HEK293T (cell line): ENCODE results near the gene PCSK5.
"Not testable (repeated sequence)": the region's sequence is repeated elsewhere in the genome, so short reads cannot be mapped to it uniquely, and the experiment has no call there.

Source experiments
- CTCF ChIA-PET: fragments of 350-600 bp; formaldehyde crosslinking; extraction: SDS; loops from one replicate; lab custom pipeline; 2021; ENCODE audit warnings: antibody characterized with exemption, inconsistent platforms; lab: Yijun Ruan, JAX
- POLR2A ChIA-PET: fragments of 350-600 bp; formaldehyde crosslinking; extraction: SDS; loops from one replicate; lab custom pipeline; 2020; ENCODE audit warnings: antibody characterized with exemption, inconsistent platforms; lab: Yijun Ruan, JAX
- DNase-seq: peaks from one replicate; pipeline ENCODE4 v3.0.0; 2012; ENCODE audit warnings: mixed read lengths; ENCODE audit errors: extremely low spot score
- ARNT ChIP-seq: fragments of 450-650 bp; IDR thresholded peaks from 2 replicates; pipeline ENCODE4 v1.6.1; 2017; ENCODE audit warnings: mild to moderate bottlenecking
- BHLHE40 ChIP-seq: fragments of 450-650 bp; IDR thresholded peaks from 2 replicates; pipeline ENCODE4 v1.6.1; 2016; ENCODE audit warnings: mild to moderate bottlenecking, moderate library complexity, borderline replicate concordance
- CTBP1 ChIP-seq: fragments of 450-650 bp; IDR thresholded peaks from 2 replicates; pipeline ENCODE4 v1.6.1; 2016; ENCODE audit warnings: borderline replicate concordance
- ELF4 ChIP-seq: fragments of 450-650 bp; IDR thresholded peaks from 2 replicates; pipeline ENCODE4 v1.6.1; 2017; ENCODE audit warnings: antibody characterized with exemption
- FOXA1 ChIP-seq: fragments of 450-650 bp; IDR thresholded peaks from 2 replicates; pipeline ENCODE4 v1.6.1; 2016; ENCODE audit warnings: mild to moderate bottlenecking
- FOXK2 ChIP-seq: fragments of 450-650 bp; IDR thresholded peaks from 2 replicates; pipeline ENCODE4 v1.6.1; 2016; ENCODE audit warnings: mild to moderate bottlenecking
- FOXM1 ChIP-seq: fragments of 450-650 bp; IDR thresholded peaks from 2 replicates; pipeline ENCODE4 v1.6.1; 2017; ENCODE audit warnings: mild to moderate bottlenecking, borderline replicate concordance
- HDGF ChIP-seq: fragments of 450-650 bp; IDR thresholded peaks from 2 replicates; pipeline ENCODE4 v1.6.1; 2017; ENCODE audit warnings: antibody characterized with exemption, borderline replicate concordance
- L3MBTL2 ChIP-seq: fragments of 450-650 bp; conservative IDR thresholded peaks from 2 replicates; pipeline ENCODE4 v1.6.1; 2016; ENCODE audit warnings: mild to moderate bottlenecking
- LEF1 ChIP-seq: fragments of 450-650 bp; IDR thresholded peaks from 2 replicates; pipeline ENCODE4 v1.6.1; 2017; ENCODE audit warnings: mild to moderate bottlenecking, borderline replicate concordance
- NFRKB ChIP-seq: fragments of 450-650 bp; IDR thresholded peaks from 2 replicates; pipeline ENCODE4 v1.6.1; 2016; ENCODE audit warnings: mild to moderate bottlenecking, moderate library complexity
- SP1 ChIP-seq: fragments of 450-650 bp; IDR thresholded peaks from 2 replicates; pipeline ENCODE4 v1.6.1; 2017
- SUZ12 ChIP-seq: fragments of 450-650 bp; IDR thresholded peaks from 2 replicates; pipeline ENCODE4 v1.6.1; 2016; ENCODE audit warnings: mild to moderate bottlenecking
- TARDBP ChIP-seq: fragments of 450-650 bp; IDR thresholded peaks from 2 replicates; pipeline ENCODE4 v1.6.1; 2016
- ZNF384 ChIP-seq: fragments of 450-650 bp; IDR thresholded peaks from 2 replicates; pipeline ENCODE4 v1.6.1; 2016
- TF ChIP-seq, protein P1 (sequence below): fragments of 450-650 bp; IDR thresholded peaks from 2 replicates; pipeline ENCODE4 v1.6.1; 2016

Gene PCSK5

DNA sequence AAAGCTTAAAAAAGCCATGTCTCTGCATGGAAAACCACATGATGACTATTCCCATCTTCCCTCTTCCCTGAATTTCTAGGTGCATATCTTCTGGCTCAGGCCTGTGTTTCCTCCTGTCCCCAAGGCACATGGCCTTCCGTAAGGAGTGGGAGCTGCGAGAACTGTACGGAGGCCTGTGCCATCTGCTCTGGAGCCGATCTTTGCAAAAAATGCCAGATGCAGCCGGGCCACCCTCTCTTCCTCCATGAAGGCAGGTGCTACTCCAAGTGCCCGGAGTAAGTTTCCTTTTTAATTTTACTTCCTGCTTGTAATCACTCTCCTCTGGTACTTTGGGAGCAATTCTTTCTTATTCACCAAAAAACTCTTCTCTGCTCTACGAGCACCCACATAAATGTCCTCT lies 420.1 kb downstream of the PCSK5 start:
- no peak for DNase-seq
- ChIA-PET POLR2A (no interaction called here), CTCF (no interaction called here)
- TF ChIP-seq NFRKB: no peak
- no peak for TF ChIP-seq BHLHE40
- no peak for TF ChIP-seq FOXM1
- TF ChIP-seq HDGF: no peak
- TF ChIP-seq ELF4: no peak
- no peak for TF ChIP-seq ARNT
- no peak for TF ChIP-seq FOXK2
- TF ChIP-seq CTBP1: no peak
- TF ChIP-seq LEF1: no peak
- TF ChIP-seq L3MBTL2: no peak
- TF ChIP-seq SUZ12: no peak
- TF ChIP-seq, protein P1, sequence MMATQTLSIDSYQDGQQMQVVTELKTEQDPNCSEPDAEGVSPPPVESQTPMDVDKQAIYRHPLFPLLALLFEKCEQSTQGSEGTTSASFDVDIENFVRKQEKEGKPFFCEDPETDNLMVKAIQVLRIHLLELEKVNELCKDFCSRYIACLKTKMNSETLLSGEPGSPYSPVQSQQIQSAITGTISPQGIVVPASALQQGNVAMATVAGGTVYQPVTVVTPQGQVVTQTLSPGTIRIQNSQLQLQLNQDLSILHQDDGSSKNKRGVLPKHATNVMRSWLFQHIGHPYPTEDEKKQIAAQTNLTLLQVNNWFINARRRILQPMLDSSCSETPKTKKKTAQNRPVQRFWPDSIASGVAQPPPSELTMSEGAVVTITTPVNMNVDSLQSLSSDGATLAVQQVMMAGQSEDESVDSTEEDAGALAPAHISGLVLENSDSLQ: no peak
- TF ChIP-seq FOXA1: no peak
- TF ChIP-seq TARDBP: no peak
- no peak for TF ChIP-seq SP1
- no peak for TF ChIP-seq ZNF384

DNA sequence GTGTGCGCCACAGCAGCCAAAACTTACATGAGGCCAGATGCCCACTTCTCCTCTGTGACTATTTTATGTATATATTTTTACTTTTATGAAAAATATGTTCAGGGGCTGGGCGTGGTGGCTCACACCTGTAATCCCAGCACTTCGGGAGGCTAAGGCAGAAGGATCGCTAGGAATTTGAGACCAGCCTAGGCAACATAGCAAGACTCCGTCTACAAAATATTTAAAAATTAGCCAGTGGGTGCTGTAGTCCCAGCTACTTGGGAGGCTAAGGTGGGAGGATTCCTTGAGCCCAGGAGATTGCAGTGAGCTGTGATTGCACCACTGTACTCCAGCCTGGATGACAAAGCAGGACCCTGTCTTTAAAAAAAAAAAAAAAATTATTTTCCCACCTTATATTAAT lies 420.5 kb downstream of the PCSK5 start:
- DNase-seq: no peak
- ChIA-PET CTCF (no interaction called here), POLR2A (no interaction called here)
- TF ChIP-seq SP1 (no peak), SUZ12 (no peak), FOXM1 (no peak), BHLHE40 (no peak), FOXK2 (no peak), HDGF (no peak)
- TF ChIP-seq, protein P1: no peak

DNA sequence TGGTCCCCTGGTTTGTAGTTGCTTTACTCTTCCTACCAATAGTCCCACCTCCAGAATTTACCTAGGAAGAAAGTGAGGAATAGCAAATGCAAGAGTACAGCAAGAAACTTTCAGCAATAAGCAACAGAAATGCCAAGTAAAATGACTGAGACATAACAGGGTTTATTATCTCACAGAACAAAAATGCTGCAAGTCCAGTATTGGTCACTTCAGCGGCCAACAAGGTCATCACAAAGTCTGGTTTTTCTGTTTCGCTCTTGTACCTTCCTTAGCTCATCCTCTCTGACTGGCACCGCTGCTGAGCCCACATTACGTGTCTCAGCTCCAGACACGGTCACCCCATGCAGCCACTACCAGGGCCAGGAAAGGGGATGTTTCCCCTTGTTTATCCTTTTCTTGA lies 421.1 kb downstream of the PCSK5 start:
- ChIA-PET POLR2A (no interaction called here), CTCF (no interaction called here)
- TF ChIP-seq L3MBTL2: no peak
- no peak for TF ChIP-seq TARDBP
- TF ChIP-seq FOXM1: no peak
- TF ChIP-seq ZNF384: no peak
- TF ChIP-seq BHLHE40: no peak
- no peak for TF ChIP-seq ARNT
- TF ChIP-seq HDGF: no peak
- TF ChIP-seq LEF1: no peak
- no peak for TF ChIP-seq SUZ12
- no peak for TF ChIP-seq NFRKB
- no peak for TF ChIP-seq FOXK2
- no peak for TF ChIP-seq FOXA1
- TF ChIP-seq, protein P1: no peak
- TF ChIP-seq SP1: no peak
- no peak for TF ChIP-seq CTBP1
- TF ChIP-seq ELF4: no peak
- DNase-seq: no peak

DNA sequence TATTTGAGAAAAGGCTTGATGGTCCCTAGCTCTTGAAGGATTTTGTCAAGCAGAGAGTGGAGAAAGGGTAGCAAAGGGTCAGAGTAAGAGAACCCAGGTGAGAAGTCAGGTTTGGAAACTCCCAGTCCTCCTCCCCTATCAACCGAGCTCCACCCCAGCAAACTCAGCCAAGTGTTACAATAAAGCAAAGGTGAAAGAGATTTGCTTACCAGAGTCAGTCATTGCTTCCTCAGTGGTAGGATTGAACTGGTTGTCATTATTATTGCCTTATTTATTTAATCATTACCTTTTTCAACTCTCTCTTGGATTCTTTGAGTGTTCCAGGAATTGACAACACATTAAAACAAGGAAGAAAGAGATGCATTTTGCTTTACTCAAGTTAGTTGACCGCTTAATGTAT lies 423.3 kb downstream of the PCSK5 start:
- ChIA-PET POLR2A (no interaction called here), CTCF (no interaction called here)
- DNase-seq: no peak
- TF ChIP-seq LEF1 (no peak), ELF4 (no peak), FOXA1 (no peak), L3MBTL2 (no peak), BHLHE40 (no peak), FOXK2 (no peak), FOXM1 (no peak), TARDBP (no peak), ARNT (no peak), SUZ12 (no peak), HDGF (no peak)

DNA sequence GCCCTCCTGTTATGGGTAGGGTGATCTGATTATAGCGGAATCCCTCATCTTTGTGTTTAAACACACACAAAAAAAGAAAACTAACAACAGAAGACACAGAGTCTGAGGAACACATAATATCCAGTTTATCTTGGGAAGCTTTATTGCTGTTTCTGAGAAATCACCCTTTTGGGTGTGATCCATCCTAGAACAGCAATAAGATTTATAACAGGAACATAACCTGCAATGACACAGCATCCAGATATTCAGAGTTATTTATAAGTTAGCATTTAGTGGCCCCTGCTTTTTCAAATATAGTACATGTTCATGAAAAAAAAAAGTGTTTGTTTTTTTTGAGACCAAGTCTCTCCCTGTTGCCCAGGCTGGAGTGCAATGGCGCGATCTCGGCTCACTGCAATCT lies 423.8 kb downstream of the PCSK5 start:
- ChIA-PET POLR2A (no interaction called here), CTCF (no interaction called here)
- DNase-seq: no peak
- TF ChIP-seq ARNT (no peak), BHLHE40 (no peak), SP1 (no peak), FOXM1 (no peak), FOXA1 (no peak), CTBP1 (no peak), TARDBP (no peak), L3MBTL2 (no peak), FOXK2 (no peak), SUZ12 (no peak), ELF4 (no peak), ZNF384 (no peak), HDGF (no peak), NFRKB (no peak), LEF1 (no peak)
- TF ChIP-seq, protein P1: no peak

DNA sequence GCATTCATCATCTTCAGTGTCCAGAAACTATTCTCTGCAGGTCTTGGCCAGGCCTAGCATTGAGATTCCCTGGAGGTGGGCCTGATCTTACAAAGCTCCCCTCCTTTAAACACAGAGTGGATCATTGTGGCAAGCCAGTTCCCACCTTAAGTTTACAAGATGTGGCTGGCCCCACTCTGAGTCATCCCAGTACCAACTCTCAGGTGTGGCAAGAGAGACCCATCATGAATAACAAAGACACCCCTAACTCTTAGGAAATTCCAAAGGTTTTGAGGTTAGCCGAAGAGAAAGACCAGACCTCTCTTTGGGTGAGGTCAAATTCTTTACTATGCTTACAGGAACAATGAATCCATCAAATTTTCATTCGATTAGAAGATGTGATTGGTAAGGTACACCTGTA lies 425.6 kb downstream of the PCSK5 start:
- DNase-seq: no peak
- CTCF ChIA-PET: no interaction called here
- TF ChIP-seq, protein P1: no peak
- TF ChIP-seq ELF4 (no peak), SP1 (no peak), TARDBP (no peak), CTBP1 (no peak), ZNF384 (no peak), FOXM1 (no peak), FOXK2 (no peak), LEF1 (no peak), ARNT (no peak), HDGF (no peak), L3MBTL2 (no peak), NFRKB (no peak), SUZ12 (no peak), FOXA1 (no peak), BHLHE40 (no peak)
- POLR2A ChIA-PET: interaction anchor here (1.4 kb wide), 1 partner anchor 78 kb away, joined by 4 read pairs; the partner anchor contains the start of gene RFK

DNA sequence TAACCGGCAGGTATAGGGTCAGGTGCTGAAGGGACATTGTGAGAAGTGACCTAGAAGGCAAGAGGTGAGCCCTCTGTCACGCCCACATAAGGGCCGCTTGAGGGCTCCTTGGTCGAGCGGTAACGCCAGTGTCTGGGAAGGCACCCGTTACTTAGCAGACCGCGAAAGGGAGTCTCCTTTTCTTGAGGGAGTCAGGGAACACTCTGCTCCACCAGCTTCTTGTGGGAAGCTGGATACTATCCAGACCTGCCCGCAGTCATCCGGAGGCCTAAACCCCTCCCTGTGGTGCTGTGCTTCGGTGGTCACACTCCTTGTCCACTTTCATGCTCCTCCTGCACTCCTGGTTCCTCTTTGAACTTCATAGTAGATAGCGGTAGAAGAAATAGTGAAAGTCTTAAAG lies 429.0 kb downstream of the PCSK5 start:
- POLR2A ChIA-PET, DNase-seq, CTCF ChIA-PET: not testable (repeated sequence)
